C4-2B (cell line): Measurements from ENCODE around the gene KAT7.

Experiments
- CTCF ChIP-seq: fragments of 450-650 bp; conservative IDR thresholded peaks from 2 replicates; pipeline ENCODE4 v1.5.1; 2017; ENCODE audit warnings: mild to moderate bottlenecking
- ZFX ChIP-seq: fragments of 450-650 bp; IDR thresholded peaks from 2 replicates; pipeline ENCODE4 v1.6.1; 2017

- TF ChIP-seq CTCF = no peak
- TF ChIP-seq ZFX = no peak
Measured at GRCh38 chr17:49850772-49851386, 62.4 kb downstream of the KAT7 start.
